HepG2 (cell line): Measurements from ENCODE around the gene KTN1. TPM values are rescaled to one million over a fixed set of nuclear protein-coding genes. Genes with fewer than 3 reads are reported as not detected.

Source experiments
- ATF2 ChIP-seq: sonication (generic); formaldehyde crosslinking; IDR thresholded peaks from 2 replicates; pipeline ENCODE4 v1.4.0; 2020; ENCODE audit warnings: missing genetic modification reagents
- CBX1 ChIP-seq: IDR thresholded peaks from one replicate; pipeline ENCODE4 v1.6.1; 2016; ENCODE audit warnings: antibody characterized with exemption, low read depth
- ETV5 ChIP-seq: IDR thresholded peaks from 2 replicates; pipeline ENCODE4 v1.6.1; 2018; ENCODE audit warnings: missing biosample characterization, missing genetic modification reagents, inconsistent platforms, borderline replicate concordance
- JUN ChIP-seq: sonication (generic); formaldehyde crosslinking; IDR thresholded peaks from 2 replicates; pipeline ENCODE4 v1.4.0; 2020; ENCODE audit warnings: mild to moderate bottlenecking, missing genetic modification reagents
- KLF6 ChIP-seq: IDR thresholded peaks from 2 replicates; pipeline ENCODE4 v1.8.0; 2016; ENCODE audit warnings: missing biosample characterization, missing genetic modification reagents
- LBX2 ChIP-seq: sonication (generic); formaldehyde crosslinking; IDR thresholded peaks from 2 replicates; pipeline ENCODE4 v1.5.0; 2020; ENCODE audit warnings: missing genetic modification reagents, mild to moderate bottlenecking, borderline replicate concordance
- MIER2 ChIP-seq: IDR thresholded peaks from 2 replicates; pipeline ENCODE4 v1.6.1; 2016; ENCODE audit warnings: missing biosample characterization, missing genetic modification reagents
- MYNN ChIP-seq: sonication (generic); formaldehyde crosslinking; IDR thresholded peaks from 2 replicates; pipeline ENCODE4 v1.4.0; 2020; ENCODE audit warnings: mild to moderate bottlenecking, low read depth, missing genetic modification reagents
- NBN ChIP-seq: fragments of 450-650 bp; conservative IDR thresholded peaks from 2 replicates; pipeline ENCODE4 v1.6.1; 2017
- NR3C1 ChIP-seq: sonication (generic); formaldehyde crosslinking; IDR thresholded peaks from 2 replicates; pipeline ENCODE4 v1.4.0; 2020; ENCODE audit warnings: missing genetic modification reagents
- POLR2G ChIP-seq: fragments of 200-400 bp; formaldehyde crosslinking; IDR thresholded peaks from 2 replicates; pipeline ENCODE4 v1.6.1; 2018; ENCODE audit warnings: mild to moderate bottlenecking, low read depth, low read length, moderate library complexity
- RNF219 ChIP-seq: sonication (generic); formaldehyde crosslinking; IDR thresholded peaks from 2 replicates; pipeline ENCODE4 v1.5.0; 2020; ENCODE audit warnings: mild to moderate bottlenecking, missing genetic modification reagents
- SALL1 ChIP-seq: sonication (generic); formaldehyde crosslinking; IDR thresholded peaks from 2 replicates; pipeline ENCODE4 v1.8.0; 2022; ENCODE audit warnings: mild to moderate bottlenecking, missing genetic modification reagents
- TCF12 ChIP-seq, 2 experiments: fragments of 450-650 bp in 1 of 2; sonication (generic) in 1 of 2; formaldehyde crosslinking in 1 of 2; IDR thresholded peaks; 2 replicates each; pipeline versions ENCODE4 v1.6.1 to v1.8.0; 2017 to 2022; ENCODE audit warnings: antibody characterized with exemption in 1 of 2, mild to moderate bottlenecking in 1 of 2, missing genetic modification reagents in 1 of 2, moderate library complexity in 1 of 2
- TEAD3 ChIP-seq: optimal IDR thresholded peaks from 2 replicates; pipeline ENCODE3; 2016; ENCODE audit warnings: borderline replicate concordance
- YY1 ChIP-seq: IDR thresholded peaks from 2 replicates; pipeline ENCODE4 v1.6.1; 2011; ENCODE audit warnings: low read length, low read depth, moderate library complexity, mild to moderate bottlenecking; ENCODE audit not compliant: insufficient read depth, insufficient replicate concordance
- ZMYM3 ChIP-seq: sonication (generic); formaldehyde crosslinking; IDR thresholded peaks from 2 replicates; pipeline ENCODE4 v1.5.1; 2020; ENCODE audit warnings: mild to moderate bottlenecking, missing genetic modification reagents
- ZNF235 ChIP-seq: sonication (generic); formaldehyde crosslinking; IDR thresholded peaks from 2 replicates; pipeline ENCODE4 v1.8.1; 2023; ENCODE audit warnings: mild to moderate bottlenecking, missing genetic modification reagents, borderline replicate concordance
- ZNF432 ChIP-seq: sonication (generic); formaldehyde crosslinking; IDR thresholded peaks from 2 replicates; pipeline ENCODE4 v1.5.0; 2020; ENCODE audit warnings: missing genetic modification reagents, mild to moderate bottlenecking, borderline replicate concordance
- ZNF496 ChIP-seq: sonication (generic); formaldehyde crosslinking; IDR thresholded peaks from 2 replicates; pipeline ENCODE4 v1.8.1; 2023; ENCODE audit warnings: mild to moderate bottlenecking, moderate library complexity, missing genetic modification reagents; ENCODE audit not compliant: insufficient replicate concordance
- ZNF737 ChIP-seq: sonication (generic); formaldehyde crosslinking; IDR thresholded peaks from 2 replicates; pipeline ENCODE4 v1.5.0; 2020; ENCODE audit warnings: missing genetic modification reagents, mild to moderate bottlenecking, borderline replicate concordance
- ZNF790 ChIP-seq: sonication (generic); formaldehyde crosslinking; IDR thresholded peaks from 2 replicates; pipeline ENCODE4 v1.8.0; 2022; ENCODE audit warnings: missing genetic modification reagents, mild to moderate bottlenecking, borderline replicate concordance
- polyA plus RNA-seq, 8 experiments: library from polyadenylated mRNA; depleted of rRNA in 3 of 8; stranded (reverse) in 7 of 8; unstranded in 1 of 8; fragments of >200 nt; fragmentation: Illumina TruSeq in 4 of 8; extraction: Trizol in 4 of 8; gene quantifications; 2 replicates each; pipeline versions ENCODE4 v1.2.1 to v1.2.3, GENCODE V29; 2011 to 2016; ENCODE audit warnings: low read depth in 4 of 8, missing spikeins in 1 of 8, mixed read lengths in 1 of 8; ENCODE audit not compliant: insufficient read depth in 1 of 8
- total RNA-seq, 5 experiments: library from RNA; depleted of rRNA; stranded (reverse); fragments of >200 nt; fragmentation: Illumina TruSeq; extraction: Trizol; gene quantifications; 2 replicates each; pipeline ENCODE4 v1.2.3, GENCODE V29; 2016; ENCODE audit warnings: low read depth in 1 of 5
- TF ChIP-seq, protein P1 (sequence below): sonication (generic); formaldehyde crosslinking; IDR thresholded peaks from 2 replicates; pipeline ENCODE4 v1.5.0; 2020; ENCODE audit warnings: missing genetic modification reagents
- TF ChIP-seq, protein P2 (sequence below): sonication (generic); formaldehyde crosslinking; IDR thresholded peaks from 2 replicates; pipeline ENCODE4 v1.5.0; 2020; ENCODE audit warnings: mild to moderate bottlenecking, low read depth, missing genetic modification reagents, borderline replicate concordance
- TF ChIP-seq, protein P3 (sequence below): sonication (generic); formaldehyde crosslinking; IDR thresholded peaks from 2 replicates; pipeline ENCODE4 v1.8.0; 2022; ENCODE audit warnings: missing genetic modification reagents, low read depth, mild to moderate bottlenecking, borderline replicate concordance

The KTN1 gene
- total and polyA plus RNA-seq, 2 of the 13 experiments (the other 11 are each of a cell fraction or from before 2014, with no cell fraction given), result 60.6 to 169 TPM

DNA sequence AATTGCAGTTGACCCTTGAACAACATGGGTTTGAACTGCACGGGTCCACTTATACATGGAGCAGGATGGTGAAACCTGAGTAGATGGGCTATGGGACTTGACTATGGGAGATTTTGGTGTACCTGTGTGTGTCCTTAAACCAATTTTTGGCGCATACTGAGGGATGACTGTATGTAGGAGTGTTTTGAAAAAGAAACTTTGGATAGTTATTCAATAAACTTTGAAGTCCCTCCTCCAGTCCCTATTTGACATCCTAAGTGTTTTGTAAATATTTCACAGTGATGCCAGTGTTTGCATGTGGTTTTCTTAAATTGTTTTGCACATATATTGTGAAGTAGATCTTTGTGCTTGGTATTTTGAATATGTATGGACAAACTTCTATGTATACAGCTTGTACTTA, 12.4 kb downstream of the KTN1 start (continued):
- TF ChIP-seq ZNF496 (no peak), TCF12 (IDR thresholded peaks at IDR 0.05) (no peak), TCF12 (CRISPR knock-in tag; IDR thresholded peaks at IDR 0.05) (no peak), ATF2 (CRISPR knock-in tag) (no peak), NBN (no peak), SALL1 (CRISPR knock-in tag) (peak; percentile 15; the same call in 1 of the 2 replicates), ETV5 (CRISPR knock-in tag) (no peak), LBX2 (CRISPR knock-in tag) (no peak), JUN (no peak), POLR2G (no peak), MIER2 (CRISPR knock-in tag) (no peak), CBX1 (no peak), TEAD3 (CRISPR knock-in tag) (peak; percentile 57), RNF219 (CRISPR knock-in tag) (no peak), ZMYM3 (CRISPR knock-in tag) (no peak), ZNF432 (no peak), MYNN (CRISPR knock-in tag) (no peak), KLF6 (no peak), ZNF737 (CRISPR knock-in tag) (no peak), ZNF790 (CRISPR knock-in tag) (no peak), ZNF235 (CRISPR knock-in tag) (no peak), NR3C1 (CRISPR knock-in tag) (no peak), YY1 (no peak)
- TF ChIP-seq, protein P1, sequence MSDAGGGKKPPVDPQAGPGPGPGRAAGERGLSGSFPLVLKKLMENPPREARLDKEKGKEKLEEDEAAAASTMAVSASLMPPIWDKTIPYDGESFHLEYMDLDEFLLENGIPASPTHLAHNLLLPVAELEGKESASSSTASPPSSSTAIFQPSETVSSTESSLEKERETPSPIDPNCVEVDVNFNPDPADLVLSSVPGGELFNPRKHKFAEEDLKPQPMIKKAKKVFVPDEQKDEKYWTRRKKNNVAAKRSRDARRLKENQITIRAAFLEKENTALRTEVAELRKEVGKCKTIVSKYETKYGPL (CRISPR knock-in tag), result no peak
- TF ChIP-seq, protein P2, sequence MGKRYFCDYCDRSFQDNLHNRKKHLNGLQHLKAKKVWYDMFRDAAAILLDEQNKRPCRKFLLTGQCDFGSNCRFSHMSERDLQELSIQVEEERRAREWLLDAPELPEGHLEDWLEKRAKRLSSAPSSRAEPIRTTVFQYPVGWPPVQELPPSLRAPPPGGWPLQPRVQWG (CRISPR knock-in tag), result no peak
- TF ChIP-seq, protein P3, sequence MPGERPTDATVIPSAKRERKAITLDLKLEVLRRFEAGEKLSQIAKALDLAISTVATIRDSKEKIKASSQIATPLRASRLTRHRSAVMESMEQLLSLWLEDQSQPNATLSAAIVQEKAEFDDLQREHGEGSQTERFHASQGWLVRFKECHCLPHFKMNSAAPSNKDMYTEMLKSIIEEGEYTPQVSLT, result no peak
